UCSD-AML1 (cell line): ENCODE measurements around the gene KRT7.

Source experiments
- DNase-seq: peaks from one replicate; lab custom pipeline; 2025; ENCODE audit not compliant: unreplicated experiment; lab: John Stamatoyannopoulos, UW

KRT7 gene

DNA sequence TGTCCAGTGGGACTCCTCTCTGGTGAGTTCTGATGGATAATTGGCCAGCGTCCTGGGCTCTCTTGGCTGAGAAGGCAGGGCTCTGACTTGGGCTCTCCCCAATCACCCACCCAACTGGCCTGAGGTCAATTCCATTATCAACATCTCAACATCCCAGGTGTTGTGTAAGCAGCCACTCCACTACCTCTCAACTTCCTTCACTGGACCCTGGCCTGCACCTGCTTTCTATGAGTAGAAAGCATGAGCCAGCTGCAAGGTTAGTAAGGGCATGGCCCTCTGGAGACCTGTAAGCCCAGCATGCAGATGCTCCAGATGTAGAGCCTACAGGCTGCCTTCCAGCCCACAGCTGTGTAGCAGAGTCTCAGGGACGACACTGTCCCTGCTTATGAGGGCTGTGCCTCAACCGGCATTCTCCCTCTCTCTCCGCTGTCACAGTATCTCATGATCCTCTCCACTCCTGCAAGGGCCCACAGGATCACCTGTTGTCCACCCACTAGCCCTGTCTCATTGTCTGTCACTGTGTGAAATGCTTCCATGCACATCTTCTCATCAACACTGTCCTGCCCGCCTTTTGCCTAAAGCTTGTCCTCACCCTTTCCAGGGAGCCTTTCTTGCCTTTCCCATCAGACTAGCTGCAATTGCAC, 63.7 kb downstream of the KRT7 start:
- no peak for DNase-seq
